Amniotic epithelial cell (primary cell): ENCODE measurements around the gene HMMR.
"Not testable (repeated sequence)": the region's sequence is repeated elsewhere in the genome, so short reads cannot be mapped to it uniquely, and the experiment has no call there.

ENCODE experiments used
- DNase-seq: peaks from one replicate; pipeline ENCODE4 v3.0.0-alpha.2; 2010; ENCODE audit warnings: low read depth

The HMMR gene

DNA sequence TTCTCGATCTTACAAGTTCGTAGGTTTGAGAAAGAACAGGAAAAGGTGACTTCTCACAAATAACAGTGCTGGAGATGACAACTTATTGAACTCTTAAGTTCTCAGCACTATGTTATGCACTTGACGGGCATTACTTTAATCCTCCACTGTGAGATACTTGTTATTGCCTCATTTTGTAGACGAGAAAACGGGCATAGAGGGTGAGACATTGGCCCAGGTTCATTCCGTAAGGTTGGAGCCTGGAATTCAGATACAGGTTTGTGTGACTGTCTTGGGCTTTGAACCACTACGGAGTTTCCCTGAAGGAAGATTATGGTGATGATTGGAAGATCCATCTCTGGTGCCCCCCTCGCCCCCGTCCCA, 45.6 kb downstream of the HMMR start:
- peak; percentile 45 for DNase-seq

DNA sequence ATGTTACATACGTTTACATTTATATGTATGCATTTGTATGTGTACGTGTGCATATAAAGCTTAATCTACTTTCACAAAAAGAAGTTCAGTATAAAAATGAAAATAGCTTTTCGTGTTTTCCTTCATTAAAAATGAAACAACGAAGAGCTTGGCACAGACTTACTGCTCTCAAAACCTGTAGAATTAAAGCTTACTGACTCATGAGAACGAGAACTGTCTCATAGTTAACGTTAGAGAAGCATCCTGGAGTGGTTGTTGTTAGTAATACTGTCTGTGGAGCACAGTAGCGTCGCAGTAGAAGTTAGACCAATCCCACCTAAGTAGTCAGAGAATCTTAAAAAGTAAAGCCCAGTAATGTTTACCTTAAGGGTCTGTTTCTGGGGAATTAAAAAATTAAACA, 46.3 kb downstream of the HMMR start:
- DNase-seq, result peak; percentile 66

DNA sequence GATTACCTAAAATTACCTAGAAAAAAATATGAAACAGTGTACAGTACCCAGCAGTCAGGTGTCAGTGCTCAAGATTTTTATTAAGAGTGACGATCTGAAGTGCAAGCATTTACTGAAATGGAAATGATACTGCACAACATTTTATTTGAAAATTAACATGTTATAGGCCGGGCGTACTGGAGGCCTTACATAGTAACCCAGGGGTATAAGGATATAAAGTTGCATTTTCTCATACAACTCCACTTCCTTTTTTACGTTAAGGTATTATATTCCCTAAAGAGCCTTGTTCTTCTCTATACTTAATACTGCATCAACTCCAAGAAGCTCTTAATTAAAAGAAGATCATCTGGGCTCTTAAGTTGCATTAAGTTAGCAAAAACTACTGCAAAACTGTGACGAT, 48.3 kb downstream of the HMMR start:
- no peak for DNase-seq

DNA sequence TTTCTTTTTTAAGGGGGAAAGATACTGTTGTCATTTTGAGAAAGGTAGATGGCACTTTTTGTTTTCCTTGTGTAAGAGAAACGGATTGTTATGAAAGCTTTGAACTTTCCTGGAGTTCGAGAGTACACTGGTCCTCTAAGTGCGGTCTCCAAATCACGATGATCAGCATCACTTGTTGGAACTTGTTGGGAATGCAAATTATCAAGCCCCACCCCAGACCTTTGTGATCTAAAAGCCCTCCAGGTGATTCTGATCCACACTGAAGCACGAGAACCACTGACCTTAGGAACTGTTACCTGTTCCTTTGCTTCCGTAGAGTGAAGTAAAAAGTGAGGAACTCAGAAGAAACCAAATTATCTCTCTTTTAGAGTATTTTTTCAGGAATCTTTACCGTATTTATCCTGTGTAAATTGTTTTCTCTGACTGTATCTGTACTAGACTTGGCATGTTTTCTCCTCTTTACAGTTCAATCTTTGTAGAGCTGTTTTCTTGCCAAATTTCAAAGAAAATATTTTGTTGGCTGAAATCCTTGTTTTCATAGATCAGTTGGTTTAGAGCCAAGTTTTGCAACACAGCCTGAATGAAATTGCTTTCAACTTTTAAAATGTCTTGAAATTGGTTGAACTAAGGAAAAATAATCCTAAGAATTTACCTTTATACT, 49.0 kb downstream of the HMMR start:
- DNase-seq, result peak; percentile 76

DNA sequence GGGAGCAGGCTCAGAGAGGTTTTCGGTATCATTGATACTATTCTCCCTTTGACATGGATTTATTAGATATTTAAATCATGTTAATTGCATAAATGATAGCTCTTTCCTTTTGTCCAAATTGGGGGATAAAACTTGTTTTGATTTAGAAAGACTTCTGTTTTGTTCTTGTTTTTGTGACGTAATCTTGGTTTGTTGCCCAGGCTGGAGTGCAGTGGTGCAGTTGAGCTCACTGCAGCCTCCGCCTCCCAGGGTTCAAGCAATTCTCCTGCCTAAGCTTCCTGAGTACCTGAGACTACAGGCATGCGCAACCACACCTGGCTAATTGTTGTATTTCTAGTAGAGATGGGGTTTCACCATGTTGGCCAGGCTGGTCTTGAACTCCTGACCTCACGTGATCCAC, 52.1 kb downstream of the HMMR start:
- no peak for DNase-seq

GRCh38 chr5:163525096-163525495, 64.7 kb downstream of the HMMR start:
- no peak for DNase-seq

- peak; percentile 16 for DNase-seq
Observed at GRCh38 chr5:163529698-163530097, 69.3 kb downstream of the HMMR start.

GRCh38 chr5:163531272-163531671, 70.8 kb downstream of the HMMR start:
- DNase-seq, result no peak

DNA sequence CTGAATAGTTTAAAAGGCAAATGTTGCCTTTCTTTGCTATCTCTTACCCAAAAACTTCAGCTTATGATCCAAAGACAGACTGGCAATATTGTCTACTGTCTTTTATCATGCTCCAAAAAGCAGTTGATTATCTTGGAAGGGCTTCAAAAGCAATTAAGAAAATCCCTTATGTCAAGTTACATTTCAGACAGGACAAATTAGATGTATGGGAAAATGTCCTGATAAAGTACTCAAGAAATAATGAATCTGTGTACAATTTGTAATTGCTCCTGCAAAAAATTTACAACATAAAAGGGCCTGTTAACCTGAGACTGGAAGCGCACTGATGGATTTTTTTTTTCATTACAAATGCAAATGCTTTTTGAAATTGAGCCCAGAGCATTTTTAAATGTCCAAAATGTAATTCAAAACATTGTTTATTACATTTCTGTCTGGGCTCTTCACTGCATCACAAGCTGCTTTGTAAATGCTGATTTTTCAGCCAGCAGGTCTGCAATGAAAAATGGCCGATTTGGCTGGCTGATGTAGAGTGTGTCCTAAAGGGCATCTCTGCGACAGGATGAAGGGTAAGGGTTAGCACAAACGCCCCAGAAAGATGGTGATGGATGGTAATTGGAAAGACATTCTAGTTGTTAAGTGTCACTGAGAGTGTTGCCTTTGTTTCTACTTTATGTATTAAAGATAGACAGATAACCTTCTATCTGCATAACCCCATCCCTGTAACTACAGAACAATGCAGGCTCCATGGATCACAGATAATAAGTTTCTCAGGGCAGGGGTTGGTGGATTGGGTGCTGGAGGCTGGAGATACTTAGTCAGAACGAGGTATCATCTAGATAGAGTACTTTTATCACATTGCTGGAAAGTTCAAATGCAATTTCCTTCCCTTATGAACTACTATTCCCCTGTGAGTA, 72.0 kb downstream of the HMMR start:
- no peak for DNase-seq

DNA sequence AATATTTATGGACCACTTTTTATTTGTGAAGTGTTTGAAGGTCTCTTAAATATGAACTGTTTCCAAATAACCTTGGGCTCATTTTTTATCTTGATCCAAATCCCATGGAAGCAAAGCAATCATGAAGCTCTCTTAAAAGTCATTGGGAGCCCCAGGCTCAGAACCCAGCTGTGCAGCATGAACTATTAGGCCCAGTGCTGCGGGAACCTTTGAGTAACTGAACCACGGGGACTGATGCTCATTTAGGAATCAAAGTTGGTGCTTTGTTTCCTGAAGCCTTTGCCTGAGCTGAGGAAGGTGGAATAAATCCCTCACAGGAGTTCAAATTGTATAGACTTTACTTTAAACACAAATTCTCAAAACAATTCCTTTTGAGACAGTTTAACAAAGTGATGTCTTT, 72.8 kb downstream of the HMMR start:
- DNase-seq, result no peak

DNA sequence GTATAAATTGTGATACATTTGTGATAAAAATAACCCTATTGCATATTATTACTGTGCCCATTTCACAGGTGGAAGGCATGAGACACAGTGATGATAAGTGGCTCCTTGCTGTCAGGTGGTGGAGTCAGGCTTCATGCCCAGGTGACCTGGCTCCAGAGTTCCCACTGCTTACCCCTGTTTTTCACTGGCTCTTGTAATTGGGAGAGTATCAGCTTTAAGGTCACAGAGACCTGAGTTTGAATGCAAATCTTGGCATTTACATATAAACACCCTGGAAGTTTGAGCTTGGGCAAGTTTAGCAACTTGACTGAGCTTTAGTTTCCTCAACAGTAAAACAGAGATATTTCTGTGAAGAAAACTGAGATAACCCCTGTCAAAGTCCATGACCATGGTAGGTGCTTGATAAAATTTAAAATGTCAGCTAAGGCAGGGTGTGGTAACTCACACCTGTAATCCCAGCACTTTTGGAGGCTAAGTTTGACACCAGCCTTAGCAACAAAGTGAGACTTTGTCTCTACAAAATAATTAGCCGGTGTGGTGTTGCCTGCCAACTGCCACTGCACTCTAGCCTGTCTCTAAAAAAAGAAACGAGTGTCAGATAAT, 74.2 kb downstream of the HMMR start:
- DNase-seq, result no peak

DNA sequence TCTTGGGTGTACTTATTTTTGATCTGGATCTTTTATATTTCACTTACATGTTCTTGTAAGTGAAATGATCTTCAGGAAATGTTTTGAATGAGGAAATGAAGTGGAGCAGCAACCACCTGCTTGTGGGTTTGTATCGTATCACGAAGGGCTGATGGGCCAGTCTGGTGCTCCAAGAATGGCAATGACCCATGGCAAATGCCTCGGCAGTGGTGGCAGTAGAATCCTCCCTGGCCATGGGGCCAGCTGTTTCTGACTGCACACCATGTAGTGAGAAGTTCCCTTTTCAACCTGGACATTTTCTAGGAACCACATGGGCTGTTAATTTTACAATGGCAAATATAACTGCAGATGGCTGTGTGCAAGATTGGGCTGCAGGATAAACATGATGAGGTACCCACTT, 74.9 kb downstream of the HMMR start:
- no peak for DNase-seq

DNA sequence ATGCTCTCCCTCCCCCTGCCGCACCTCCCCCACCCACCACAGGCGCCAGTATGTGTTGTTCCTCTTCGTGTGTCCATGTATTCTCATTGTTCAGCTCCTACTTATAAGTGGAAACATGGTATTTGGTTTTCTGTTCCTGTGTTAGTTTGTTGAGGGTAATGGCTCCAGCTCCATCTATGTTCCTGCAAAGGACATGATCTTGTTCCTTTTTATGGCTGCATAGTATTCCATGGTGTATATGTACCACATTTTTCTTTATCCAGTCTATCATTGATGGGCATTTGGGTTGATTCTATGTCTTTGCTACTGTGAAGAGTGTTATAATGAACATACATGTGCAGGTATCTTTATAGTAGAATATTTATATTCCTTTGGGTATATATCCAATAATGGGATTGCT, 76.0 kb downstream of the HMMR start:
- DNase-seq, result not testable (repeated sequence)

- DNase-seq, result no peak
Observed at GRCh38 chr5:163540696-163541095, 80.3 kb downstream of the HMMR start.
